Panc1 (cell line): Measurements from ENCODE around the gene MPRIP. TPM values are rescaled to one million over a fixed set of nuclear protein-coding genes. Genes with fewer than 3 reads are reported as not detected.

Experiments used
- ATAC-seq: fragments of 200-7000 bp; cut with Tn5 transposase; 2 replicates; pipeline ENCODE4 v1.9.1; 2020; ENCODE audit warnings: mild to moderate bottlenecking, moderate library complexity
- BruUV-seq: library from RNA; stranded (reverse); fragments of 400-500 nt; replicated peaks from 2 replicates; lab custom pipeline; 2021; lab: Mats Ljungman, UMichigan
- CTCF ChIA-PET: fragments of 300-600 bp; sonication (Branson Sonifier 250); formaldehyde crosslinking; loops from one replicate; lab custom pipeline; 2022; ENCODE audit warnings: antibody characterized with exemption; lab: Charles Lee
- POLR2A ChIA-PET: fragments of 300-600 bp; sonication (Branson Sonifier 250); formaldehyde crosslinking; loops from one replicate; lab custom pipeline; 2022; ENCODE audit warnings: antibody characterized with exemption; lab: Charles Lee
- DNase-seq: peaks from one replicate; pipeline ENCODE4 v3.0.0-alpha.2; 2010; ENCODE audit warnings: low read depth, low spot score
- H3K27ac ChIP-seq: 2 replicates; pipeline ENCODE4 v1.5.1; 2011; ENCODE audit warnings: mild to moderate bottlenecking, low read length, inconsistent platforms
- H3K27me3 ChIP-seq: fragments of 200-500 bp; sonication (Bioruptor generic); 2 replicates; pipeline ENCODE4 v1.6.0; 2014; ENCODE audit warnings: low read length, inconsistent platforms; ENCODE audit not compliant: control insufficient read depth, insufficient read depth
- H3K36me3 ChIP-seq: fragments of 200-500 bp; sonication (Bioruptor generic); 2 replicates; pipeline ENCODE4 v1.5.1; 2014; ENCODE audit warnings: inconsistent platforms, mild to moderate bottlenecking, low read length, moderate library complexity; ENCODE audit not compliant: control insufficient read depth, insufficient read depth
- H3K4me1 ChIP-seq: 2 replicates; pipeline ENCODE4 v1.5.1; 2011; ENCODE audit warnings: inconsistent platforms, mild to moderate bottlenecking, low read length, moderate library complexity; ENCODE audit not compliant: control insufficient read depth, insufficient read depth
- H3K4me3 ChIP-seq, 2 experiments: 2 replicates each; pipeline ENCODE4 v1.5.1; 2011 to 2012; ENCODE audit warnings: low read depth in 2 of 2, low read length in 2 of 2, mild to moderate bottlenecking in 2 of 2, inconsistent platforms in 1 of 2, moderate library complexity in 1 of 2
- H3K9me3 ChIP-seq: fragments of 200-500 bp; sonication (Bioruptor generic); 2 replicates; pipeline ENCODE4 v1.5.1; 2014; ENCODE audit warnings: low read depth, mild to moderate bottlenecking, inconsistent platforms, low read length, moderate library complexity; ENCODE audit not compliant: control insufficient read depth, insufficient read depth
- CTCF ChIP-seq: fragments of 450-650 bp; IDR thresholded peaks from 2 replicates; pipeline ENCODE4 v1.5.1; 2017; ENCODE audit warnings: mild to moderate bottlenecking
- POLR2AphosphoS5 ChIP-seq: IDR thresholded peaks from 2 replicates; pipeline ENCODE4 v1.6.1; 2012; ENCODE audit warnings: mild to moderate bottlenecking, low read depth, low read length, moderate library complexity
- REST ChIP-seq, 2 experiments: IDR thresholded peaks; 2 replicates each; pipeline ENCODE4 v1.6.1; 2011 to 2012; ENCODE audit warnings: low read depth in 2 of 2, control low read depth in 1 of 2, low read length in 1 of 2, mild to moderate bottlenecking in 1 of 2, moderate library complexity in 1 of 2; ENCODE audit not compliant: insufficient read depth in 1 of 2
- SIN3A ChIP-seq: IDR thresholded peaks from 2 replicates; pipeline ENCODE4 v1.6.1; 2012; ENCODE audit warnings: low read depth, mild to moderate bottlenecking, low read length, moderate library complexity, borderline replicate concordance; ENCODE audit not compliant: insufficient read depth
- TCF7L2 ChIP-seq: IDR thresholded peaks from 2 replicates; pipeline ENCODE4 v1.6.1; 2011; ENCODE audit warnings: mild to moderate bottlenecking, low read depth, low read length, inconsistent platforms
- in situ Hi-C: cut with HindIII; loops from 2 replicates; pipeline ENCODE4 v1.10.0; 2016; ENCODE audit warnings: low sequenced_read_pairs, low pct_unique_long_range_greater_than_20kb
- intact Hi-C: fragments of 100-400 bp; cut with micrococcal nuclease; formaldehyde crosslinking; loops from one replicate; pipeline ENCODE4 v1.10.0; 2022; ENCODE audit not compliant: unreplicated experiment
- total RNA-seq: library from RNA; stranded (reverse); gene quantifications from one replicate; pipeline ENCODE4 v1.2.1, GENCODE V29; 2021; ENCODE audit not compliant: unreplicated experiment

Gene MPRIP
- total RNA-seq, 1 experiment from 2014 or later = 155 TPM

GRCh38 chr17:17142556-17142955 is 100.3 kb downstream of the MPRIP start:
- in situ Hi-C loops (no loop called here), intact Hi-C loops (loop anchor here (10.0 kb wide), 1 partner anchor 138 kb away; no protein-coding TSS in a partner anchor)
- no peak for TF ChIP-seq CTCF
- TF ChIP-seq REST (IDR thresholded peaks at IDR 0.05; ENCODE audit: insufficient read depth in 1 of 2, low read depth in 2 of 2, low read length in 1 of 2) = no peak
- no peak for TF ChIP-seq TCF7L2
- TF ChIP-seq SIN3A = no peak
- TF ChIP-seq POLR2AphosphoS5 = no peak
- ChIA-PET POLR2A (no interaction called here), CTCF (interaction anchor here (0.6 kb wide), 1 partner anchor 107 kb away, joined by 5 read pairs; no protein-coding TSS in a partner anchor)
- no TSS peak for BruUV-seq
- ATAC-seq (no peak), DNase-seq (no peak)
- Histone ChIP-seq H3K4me1 (no peaks in the 10 kb centered on the region), H3K27ac (no peak overlapping the region), H3K27me3 (no peaks in the 10 kb centered on the region), H3K4me3 (no peak overlapping the region), H3K36me3 (no peaks in the 10 kb centered on the region; the same call in 1 of the 2 replicates), H3K9me3 (no peaks in the 10 kb centered on the region)

- H3K27ac ChIP-seq = no peak overlapping the region
- no peaks in the 10 kb centered on the region; the same call in 1 of the 2 replicates for H3K36me3 ChIP-seq
- in situ Hi-C loops (no loop called here), intact Hi-C loops (loop anchor here (10.0 kb wide), 1 partner anchor 139 kb away; no protein-coding TSS in a partner anchor)
- H3K27me3 ChIP-seq = no peaks in the 10 kb centered on the region
- H3K9me3 ChIP-seq = no peaks in the 10 kb centered on the region
- TF ChIP-seq SIN3A (no peak), REST (IDR thresholded peaks at IDR 0.05; ENCODE audit: insufficient read depth in 1 of 2, low read depth in 2 of 2, low read length in 1 of 2) (no peak), POLR2AphosphoS5 (no peak), CTCF (no peak), TCF7L2 (no peak)
- DNase-seq = no peak
- ATAC-seq = no peak
- no peaks in the 10 kb centered on the region for H3K4me1 ChIP-seq
- CTCF ChIA-PET = no interaction called here
- no TSS peak for BruUV-seq
- H3K4me3 ChIP-seq = no peak overlapping the region
- POLR2A ChIA-PET = no interaction called here
Measured at GRCh38 chr17:17143501-17143900, 101.2 kb downstream of the MPRIP start.
